Heart left ventricle (tissue), 16 donors: ENCODE data around the gene TLCD1. TPM values are rescaled to one million over a fixed set of nuclear protein-coding genes. Genes with fewer than 3 reads are reported as not detected.

Experiments used
- ATAC-seq, 4 donors: fragments of 200-7000 bp; cut with Tn5 transposase; one replicate each; pipeline ENCODE4 v1.9.1; 2020 to 2022; ENCODE audit warnings: moderate library complexity in 4 of 4, mild to moderate bottlenecking in 3 of 4, moderate number of reproducible peaks in 1 of 4
- DNase-seq, 5 donors: peaks; one replicate each; pipeline ENCODE4 v3.0.0-alpha.2; 2020
- H3K27ac ChIP-seq, 12 donors: fragments of 200-600 bp; sonication (generic) in 4 of 12; one replicate each; pipeline versions ENCODE4 v1.5.0 to v1.8.0; 2016 to 2022; ENCODE audit warnings: mild to moderate bottlenecking in 2 of 12
- H3K27me3 ChIP-seq, 9 donors: fragments of 200-600 bp; sonication (generic) in 2 of 9; one replicate each; pipeline versions ENCODE4 v1.5.1 to v1.8.0; 2016 to 2022; ENCODE audit warnings: mild to moderate bottlenecking in 3 of 9
- H3K36me3 ChIP-seq, 9 donors: fragments of 200-600 bp; sonication (generic) in 2 of 9; one replicate each; pipeline versions ENCODE4 v1.5.0 to v1.8.0; 2018 to 2022; ENCODE audit warnings: mild to moderate bottlenecking in 2 of 9
- H3K4me1 ChIP-seq, 12 donors: fragments of 200-600 bp; sonication (generic) in 4 of 12; one replicate each; pipeline versions ENCODE4 v1.5.0 to v1.8.0; 2016 to 2022; ENCODE audit warnings: mild to moderate bottlenecking in 3 of 12
- H3K4me3 ChIP-seq, 12 donors: fragments of 200-600 bp; sonication (generic) in 4 of 12; one replicate each; pipeline versions ENCODE4 v1.5.0 to v1.8.0; 2017 to 2022; ENCODE audit warnings: mild to moderate bottlenecking in 9 of 12, moderate library complexity in 4 of 12
- H3K9me3 ChIP-seq, 12 donors: fragments of 200-600 bp; sonication (generic) in 4 of 12; one replicate each; pipeline versions ENCODE4 v1.5.0 to v1.8.0; 2016 to 2022; ENCODE audit warnings: mild to moderate bottlenecking in 1 of 12
- CTCF ChIP-seq, 12 donors: fragments of 200-600 bp; sonication (generic) in 4 of 12; IDR thresholded peaks; one replicate each; pipeline versions ENCODE4 v1.5.0 to v1.8.0; 2018 to 2022; ENCODE audit warnings: antibody characterized with exemption in 12 of 12, mild to moderate bottlenecking in 5 of 12
- POLR2A ChIP-seq, 2 donors: fragments of 450-650 bp; IDR thresholded peaks; one replicate each; pipeline ENCODE4 v1.6.1; 2017; ENCODE audit warnings: antibody characterized with exemption in 2 of 2, mild to moderate bottlenecking in 2 of 2, moderate library complexity in 2 of 2
- WGBS, 4 donors: extraction: QIAGEN DNeasy Blood & Tissue Kit in 2 of 4; methylation state at CpG; one replicate each; pipeline versions ENCODE4 v1.1.5 to v1.1.7; 2013 to 2018; 5-methylcytosine and 5-hydroxymethylcytosine counted together
- intact Hi-C, 10 donors: fragments of 100-400 bp; cut with DNase I; formaldehyde crosslinking; loops; one replicate each; pipeline versions ENCODE4 v1.11.1 to v1.14.2; 2022
- long read RNA-seq, 3 donors: library from polyadenylated mRNA; unstranded; transcript quantifications; one replicate each; pipeline ENCODE4 v2.0.0, GENCODE V29; 2020 to 2021
- polyA plus RNA-seq, 2 donors: library from polyadenylated mRNA; stranded (reverse); fragments of 200-250 nt; gene quantifications; one replicate each; pipeline ENCODE4 v1.2.3, GENCODE V29; 2013
- total RNA-seq, 9 donors: library from RNA; depleted of rRNA in 2 of 9; stranded (reverse); fragments of >200 nt in 2 of 9; fragmentation: NEBNext Ultra II Directional in 3 of 9; extraction: Animal tissue kit (Norgen Biotek cat#: 25700) in 3 of 9; gene quantifications; one replicate each; pipeline versions ENCODE4 v1.1.0 to v1.2.4, GENCODE V29; 2016 to 2023
- donor health status: ischemic (EF 13 %, LVEDD 7.1; RV severe dilation, severe dysfunction).
- donor health status: healthy with polysubstance abuse.
- donor health status: DM: no; HTN: yes; CAD: no.
- donor health status: DM: no; HTN: no; CAD: no.
- donor health status: ischemic (EF 25% LVEDD 6.9; RV normal size, moderate dysfunction).
- donor health status: ischemic (EF 25% LVEDD 5.7; RV mildly dilated, moderate dysfunction).
- donor health status: healthy.
- donor health status: DM: yes; HTN: yes; CAD: no.
- donor health status: ischemic (EF 35%, LVEDD 5.7; RV mildly dilated, moderate dysfunction).
- donor health status: nonischemic (EF 11% LVEDD 7.7; RV severe dilation, severe dysfunction).
- donor health status: DM: yes; HTN: yes; CAD: no.
- donor health status: PGD.
- donor health status: ischemic (EF 29% LVEDD 5.4; RV normal size, mild dysfunction).
- donor health status: nonischemic (EF 23%, LVEDD 6.1; RV moderate dilation, normal function).

The TLCD1 gene, protein sequence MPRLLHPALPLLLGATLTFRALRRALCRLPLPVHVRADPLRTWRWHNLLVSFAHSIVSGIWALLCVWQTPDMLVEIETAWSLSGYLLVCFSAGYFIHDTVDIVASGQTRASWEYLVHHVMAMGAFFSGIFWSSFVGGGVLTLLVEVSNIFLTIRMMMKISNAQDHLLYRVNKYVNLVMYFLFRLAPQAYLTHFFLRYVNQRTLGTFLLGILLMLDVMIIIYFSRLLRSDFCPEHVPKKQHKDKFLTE
- total RNA-seq (1 to 10 TPM in 7 of 9 donors, under 1 TPM in 2; 0.52 to 4.8 (median 1.7) TPM), polyA plus RNA-seq (10 to 100 TPM in 1 of 2 donors, 1 to 10 TPM in 1; 2.5 to 11.7 TPM)
- long read RNA-seq, donor 1, partial matches to known transcripts, result 0 of 1 reads
- long read RNA-seq, donor 1, other reads (novel, unspliced or antisense), result 0 of 1 reads
- long read RNA-seq, donor 2, partial matches to known transcripts, result 0 of 3 reads
- long read RNA-seq, donor 2, other reads (novel, unspliced or antisense), result 0 of 3 reads
- long read RNA-seq, donor 3, partial matches to known transcripts, result 0 of 4 reads
- long read RNA-seq, donor 3, other reads (novel, unspliced or antisense), result 0 of 4 reads

DNA sequence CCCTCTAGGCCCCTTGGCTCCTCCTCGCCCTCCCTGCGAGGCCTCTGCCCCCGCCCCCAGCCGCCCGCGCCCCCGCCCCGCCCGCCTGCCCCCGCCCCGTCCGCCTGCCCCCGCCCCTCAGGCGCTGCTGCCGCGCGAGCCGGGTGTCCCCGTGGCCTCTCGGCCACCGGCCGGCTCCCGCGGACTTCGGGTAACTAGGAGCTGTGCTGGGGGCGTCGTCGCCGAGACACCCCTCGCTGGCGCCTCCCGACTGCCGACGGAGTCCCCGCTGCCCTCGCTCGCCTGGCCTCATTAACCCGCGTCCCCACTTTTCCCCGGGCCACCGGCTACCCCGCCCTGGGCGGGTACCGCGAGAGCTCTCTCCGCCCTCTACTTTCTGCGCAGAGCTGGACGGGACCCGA is at the start of gene TLCD1:
TLCD1 (minus strand) TSS at position 8 of the 401 bp plus-strand sequence. CDS start 136 bp downstream, outside the sequence.
- H3K27ac ChIP-seq, result peak within 1 kb of the TSS in 11 of 12 donors; percentile 27 to 97 (median 66)
- TF ChIP-seq CTCF (IDR thresholded peaks at IDR 0.05) (no peak), POLR2A (IDR thresholded peaks at IDR 0.05) (no peak)
- peak within 1 kb of the TSS; percentile 49 to 90 (median 82) for H3K4me3 ChIP-seq
- intact Hi-C loops, result loop anchor here in 9 of 10 donors (1.0 to 10.0 kb wide), 9 partner anchors 24 to 569 kb away; partner anchors contain the start of genes PHF12 (in 2 of the 9) and NUFIP2 (in 1 of the 9)
- WGBS, 4 donors, result 0 to 2% (median 1%) methylated on average over 1 to 49 of the region's 49 CpGs
- peaks cover 0 to 58% (median 35%) of the 10 kb centered on the region in 12 donors for H3K4me1 ChIP-seq
- ATAC-seq, result peak; percentile 15 to 51 (median 32)
- H3K9me3 ChIP-seq, result no peaks in the 10 kb centered on the region
- peak in 4 of 5 donors; percentile 67 to 88 (median 75) for DNase-seq
- H3K36me3 ChIP-seq, result peaks cover 0 to 40% (median 36%) of the 10 kb centered on the region in 9 donors
- peaks cover 0 to 4% (median 0%) of the 10 kb centered on the region in 9 donors for H3K27me3 ChIP-seq

- Histone ChIP-seq H3K4me3 (no peak overlapping the region), H3K9me3 (no peaks in the 10 kb centered on the region), H3K4me1 (peaks cover 0 to 17% (median 10%) of the 10 kb centered on the region in 12 donors), H3K27me3 (no peaks in the 10 kb centered on the region), H3K27ac (no peak overlapping the region), H3K36me3 (peaks cover 0 to 8% (median 4%) of the 10 kb centered on the region in 9 donors)
- TF ChIP-seq CTCF (IDR thresholded peaks at IDR 0.05) (no peak), POLR2A (IDR thresholded peaks at IDR 0.05) (no peak)
- DNase-seq (no peak), ATAC-seq (no peak)
- WGBS, 4 donors, result 85 to 90% (median 89%) methylated on average over 3 of the region's 3 CpGs
- intact Hi-C loops, result loop anchor here in 3 of 10 donors (5.0 to 10.0 kb wide), 3 partner anchors 58 to 68 kb away; partner anchors contain the start of gene FAM222B (in 1 of the 3)
These were observed 48.2 kb upstream of the TLCD1 start for GRCh38 chr17:28774206-28774605.

GRCh38 chr17:28773736-28774135 is 47.7 kb upstream of the TLCD1 start:
- no peak overlapping the region for H3K4me3 ChIP-seq
- TF ChIP-seq CTCF (IDR thresholded peaks at IDR 0.05) (no peak), POLR2A (IDR thresholded peaks at IDR 0.05) (no peak)
- no peak overlapping the region for H3K27ac ChIP-seq
- DNase-seq (no peak), ATAC-seq (no peak)
- peaks cover 0 to 17% (median 10%) of the 10 kb centered on the region in 12 donors for H3K4me1 ChIP-seq
- H3K27me3 ChIP-seq, result no peaks in the 10 kb centered on the region
- H3K36me3 ChIP-seq, result peaks cover 0 to 8% (median 4%) of the 10 kb centered on the region in 9 donors
- 81 to 96% (median 95%) methylated on average over 6 of the region's 6 CpGs for WGBS, 4 donors
- intact Hi-C loops, result loop anchor here in 3 of 10 donors (5.0 to 10.0 kb wide), 3 partner anchors 59 to 69 kb away; partner anchors contain the start of gene FAM222B (in 1 of the 3)
- no peaks in the 10 kb centered on the region for H3K9me3 ChIP-seq

DNA sequence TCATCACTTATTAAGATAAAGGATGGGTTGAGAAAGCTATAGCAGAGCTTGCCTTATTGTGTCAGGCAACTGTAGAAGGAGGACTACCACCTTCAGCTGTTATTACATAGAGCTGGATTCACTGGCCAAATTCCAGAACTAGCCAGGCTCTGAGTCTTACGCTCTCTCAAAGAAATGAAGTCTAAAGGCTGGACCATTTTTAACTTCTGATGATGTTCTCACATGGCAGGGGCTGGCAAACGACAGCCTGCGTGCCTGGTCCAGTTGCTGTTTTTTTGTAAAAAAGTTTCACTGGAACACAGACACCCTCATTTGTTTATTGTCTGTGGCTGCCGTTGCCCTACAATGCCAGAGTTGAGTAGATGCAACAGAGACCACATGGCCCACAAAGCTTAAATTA is 39.0 kb upstream of the TLCD1 start:
- intact Hi-C loops, result loop anchor here (5.0 to 10.0 kb wide), 10 partner anchors 37 to 180 kb away; partner anchors contain the start of genes FAM222B (in 2 of the 10), ERAL1 (in 1 of the 10) and FLOT2 (in 1 of the 10)
- no peak for ATAC-seq
- Histone ChIP-seq H3K9me3 (no peaks in the 10 kb centered on the region), H3K27me3 (no peaks in the 10 kb centered on the region), H3K27ac (no peak overlapping the region), H3K4me1 (peaks cover 0 to 23% (median 12%) of the 10 kb centered on the region in 12 donors), H3K4me3 (no peak overlapping the region), H3K36me3 (peaks cover 0 to 32% (median 24%) of the 10 kb centered on the region in 9 donors)
- 82 to 87% (median 84%) methylated on average over 4 of the region's 4 CpGs for WGBS, 4 donors
- DNase-seq, result no peak
- TF ChIP-seq POLR2A (IDR thresholded peaks at IDR 0.05), result no peak
- no peak for TF ChIP-seq CTCF (IDR thresholded peaks at IDR 0.05)
